Fibroblast of the aortic adventitia (primary cell): ENCODE data around the gene KLHL29. TPM values are rescaled to one million over a fixed set of nuclear protein-coding genes. Genes with fewer than 3 reads are reported as not detected.
"Not testable (repeated sequence)": the region's sequence is repeated elsewhere in the genome, so short reads cannot be mapped to it uniquely, and the experiment has no call there.

ENCODE experiments used
- DNase-seq: peaks from one replicate; pipeline ENCODE4 v3.0.0-alpha.2; 2010; ENCODE audit warnings: low read depth
- H3K4me3 ChIP-seq: 2 replicates; pipeline ENCODE4 v1.5.1; 2011; ENCODE audit warnings: low read depth, mild to moderate bottlenecking, control low read depth, low read length, moderate library complexity
- CTCF ChIP-seq: IDR thresholded peaks from 2 replicates; pipeline ENCODE4 v1.5.1; 2011; ENCODE audit warnings: mild to moderate bottlenecking, low read length, control low read depth, inconsistent platforms; ENCODE audit not compliant: insufficient read depth
- total RNA-seq: library from RNA; depleted of rRNA; stranded (reverse); fragments of >200 nt; gene quantifications from 2 replicates; pipeline ENCODE4 v1.2.3, GENCODE V29; 2012; ENCODE audit warnings: low replicate concordance

KLHL29 gene
- total RNA-seq: 2.9 and 4.7 TPM in 2 replicates

- peak within 1 kb of the TSS; percentile 80 for H3K4me3 ChIP-seq
- TF ChIP-seq CTCF: no peak
- peak; percentile 66 for DNase-seq
Measured at GRCh38 chr2:23384551-23385343, at the start of gene KLHL29. Gene KLHL29, plus strand, starts transcription at chr2:23385179. Its CDS starts 177,018 bp downstream, at chr2:23562197.

DNA sequence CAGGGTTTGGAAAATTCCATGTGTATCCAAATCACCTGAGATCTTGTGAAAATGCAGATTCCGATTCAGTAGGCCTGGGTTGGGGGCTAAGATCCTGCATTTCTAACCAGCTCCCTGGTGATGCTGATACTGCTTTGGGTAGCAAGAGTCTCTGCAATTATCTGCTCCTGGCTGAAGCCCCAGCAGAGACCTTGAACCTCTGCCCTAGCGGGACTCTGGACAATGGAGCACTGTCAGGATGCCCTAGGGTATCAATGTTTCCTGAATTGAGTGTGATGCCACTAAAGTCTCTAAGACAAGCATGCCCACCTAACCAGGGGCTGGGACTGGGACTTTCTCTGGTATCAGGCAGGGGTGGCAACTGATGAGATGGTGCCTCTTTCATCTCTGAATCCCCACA is 49.4 kb upstream of the KLHL29 start:
- no peak for TF ChIP-seq CTCF
- no peak overlapping the region for H3K4me3 ChIP-seq
- DNase-seq: no peak

- H3K4me3 ChIP-seq: no peak overlapping the region
- TF ChIP-seq CTCF: no peak
- no peak for DNase-seq
Measured at GRCh38 chr2:23342075-23342474, 42.9 kb upstream of the KLHL29 start.

DNA sequence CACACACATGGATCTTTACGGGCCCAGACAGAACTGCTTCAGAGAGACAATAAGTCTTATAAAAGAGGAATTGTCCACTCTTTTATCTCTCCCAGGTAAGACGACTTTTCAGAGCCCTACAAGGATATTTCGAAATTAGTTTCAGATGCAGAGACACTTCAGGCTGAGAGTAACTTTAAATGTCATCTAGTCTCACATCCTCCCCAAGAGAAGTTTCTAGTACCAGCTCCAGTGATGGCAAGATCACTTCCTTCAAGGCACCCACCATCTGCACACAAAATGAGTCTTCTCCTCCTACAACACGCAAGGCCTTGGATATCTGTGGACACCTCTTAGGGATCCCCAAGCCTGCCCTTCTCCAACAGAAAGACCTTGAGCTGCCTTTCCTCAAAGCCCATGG is 39.0 kb upstream of the KLHL29 start:
- DNase-seq: no peak
- no peak for TF ChIP-seq CTCF
- H3K4me3 ChIP-seq: no peak overlapping the region

- H3K4me3 ChIP-seq: no peak overlapping the region
- no peak for TF ChIP-seq CTCF
- DNase-seq: no peak
Measured at GRCh38 chr2:23346781-23347180, 38.2 kb upstream of the KLHL29 start.

DNA sequence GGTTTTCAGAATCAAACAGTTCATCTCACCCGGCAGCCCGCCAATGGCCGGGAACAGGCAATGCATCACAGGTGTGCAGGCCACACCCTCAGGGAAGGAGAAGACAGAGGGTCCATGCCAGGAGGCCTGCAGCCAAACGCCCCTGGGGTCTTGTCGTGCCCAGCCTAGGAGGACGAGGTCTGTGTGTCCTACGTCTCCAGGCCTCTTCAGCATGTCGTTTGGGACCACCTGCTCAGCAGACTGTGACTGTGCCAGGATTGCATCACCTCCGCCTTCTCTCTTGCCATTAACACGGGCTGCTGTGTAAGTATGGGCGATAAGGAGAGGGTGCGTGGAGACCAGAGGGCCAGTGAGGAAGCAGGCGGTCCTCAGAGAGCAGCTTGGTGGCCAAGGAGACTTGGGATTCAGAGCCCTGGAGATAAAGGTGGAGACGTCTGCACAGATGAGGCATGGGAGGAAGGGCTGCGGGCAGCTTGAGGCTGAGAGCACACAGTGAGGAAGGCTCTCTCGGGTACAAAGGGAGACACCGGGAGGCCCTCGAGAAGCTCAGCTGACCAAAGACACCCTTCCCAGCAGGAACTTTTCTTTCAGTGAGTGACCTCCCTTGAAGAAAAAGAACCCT is 37.4 kb upstream of the KLHL29 start:
- H3K4me3 ChIP-seq: no peak overlapping the region
- no peak for DNase-seq
- no peak for TF ChIP-seq CTCF

DNA sequence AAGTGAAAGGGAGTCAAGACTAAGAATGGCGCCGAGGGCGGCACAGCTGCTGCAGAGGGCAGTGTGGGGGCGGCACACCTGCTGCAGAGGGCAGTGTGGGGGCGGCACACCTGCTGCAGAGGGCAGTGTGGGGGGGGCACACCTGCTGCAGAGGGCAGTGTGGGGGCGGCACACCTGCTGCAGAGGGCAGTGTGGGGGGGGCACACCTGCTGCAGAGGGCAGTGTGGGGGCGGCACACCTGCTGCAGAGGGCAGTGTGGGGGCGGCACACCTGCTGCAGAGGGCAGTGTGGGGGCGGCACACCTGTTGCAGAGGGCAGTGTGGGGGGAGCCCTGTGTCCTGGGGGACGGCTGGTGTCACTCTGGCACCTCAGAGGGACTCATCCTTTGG is 36.9 kb upstream of the KLHL29 start:
- not testable (repeated sequence) for H3K4me3 ChIP-seq, DNase-seq
